GM10847 (cell line): ENCODE measurements around the gene ITGB1BP1.

Source experiments
- POLR2A ChIP-seq: IDR thresholded peaks from 2 replicates; pipeline ENCODE4 v1.6.1; 2011; ENCODE audit not compliant: insufficient read length; ENCODE audit errors: extremely low read depth

ITGB1BP1 gene

DNA sequence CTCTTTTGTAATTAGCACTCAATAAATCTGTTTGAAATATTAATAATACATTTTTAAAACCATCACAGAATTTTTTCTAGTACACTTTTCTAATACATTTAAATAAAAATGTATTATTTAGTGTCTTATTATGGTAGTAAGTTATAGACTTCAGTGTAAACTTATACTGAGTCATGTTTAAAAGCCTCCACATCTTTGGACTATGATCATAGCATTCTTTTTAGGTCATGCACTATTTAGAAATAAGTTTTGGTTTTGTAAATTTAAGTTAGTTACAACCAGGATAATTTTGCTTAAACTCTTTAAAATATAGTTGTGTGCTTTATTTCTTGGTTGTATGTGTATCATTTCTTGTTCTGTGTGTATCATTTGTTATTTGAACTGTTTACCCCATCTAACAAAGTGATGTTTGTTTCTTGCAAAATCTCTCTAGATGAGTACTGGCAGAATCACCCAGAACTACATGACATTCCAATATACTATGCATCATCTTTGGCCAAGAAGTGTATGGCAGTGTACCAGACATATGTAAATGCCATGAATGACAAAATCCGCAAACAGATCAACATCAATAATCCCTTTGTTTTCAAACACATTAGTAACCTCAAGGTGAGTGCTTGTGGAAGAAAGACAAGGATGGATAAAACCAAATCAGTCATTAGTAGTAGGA lies 16.9 kb upstream of the ITGB1BP1 start:
- TF ChIP-seq POLR2A: no peak

DNA sequence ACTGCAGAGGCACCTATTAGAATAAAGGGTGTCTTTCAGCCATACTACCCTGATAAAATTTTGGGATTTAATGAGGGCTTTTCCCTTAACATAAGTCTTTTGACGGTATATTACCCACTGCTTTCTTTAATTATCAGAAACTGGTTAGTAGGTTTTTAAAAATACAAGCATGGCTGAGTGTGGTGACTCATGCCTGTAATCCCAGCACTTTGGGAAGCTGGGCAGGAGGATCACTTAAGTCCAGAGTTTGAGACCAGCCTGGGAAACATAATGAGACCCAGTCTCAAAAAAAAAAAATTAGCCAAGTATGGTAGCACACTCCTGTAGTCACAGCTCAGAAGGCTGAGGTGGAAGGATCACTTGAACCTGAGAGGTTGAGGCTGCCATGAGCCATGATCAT lies 16.2 kb upstream of the ITGB1BP1 start:
- no peak for TF ChIP-seq POLR2A

DNA sequence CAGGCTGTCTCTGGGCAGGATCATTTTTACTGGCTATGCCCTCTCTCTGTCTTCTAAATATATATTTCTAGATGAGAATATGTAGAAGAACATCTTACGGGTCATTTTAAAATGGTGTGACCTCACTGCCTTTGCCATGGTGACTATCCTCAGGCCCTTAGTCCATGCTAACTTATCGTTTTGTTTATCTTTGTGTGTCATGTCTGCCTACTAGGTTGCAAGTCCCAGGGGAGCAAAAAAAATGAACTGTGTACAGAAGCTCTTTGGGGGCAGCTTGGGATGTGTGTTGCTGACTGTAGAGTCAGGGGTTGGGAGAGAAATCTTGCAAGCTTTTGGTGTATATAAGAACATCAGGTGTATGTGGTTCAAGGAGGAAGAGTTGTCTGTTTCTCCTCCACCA lies 11.2 kb upstream of the ITGB1BP1 start:
- TF ChIP-seq POLR2A: no peak

DNA sequence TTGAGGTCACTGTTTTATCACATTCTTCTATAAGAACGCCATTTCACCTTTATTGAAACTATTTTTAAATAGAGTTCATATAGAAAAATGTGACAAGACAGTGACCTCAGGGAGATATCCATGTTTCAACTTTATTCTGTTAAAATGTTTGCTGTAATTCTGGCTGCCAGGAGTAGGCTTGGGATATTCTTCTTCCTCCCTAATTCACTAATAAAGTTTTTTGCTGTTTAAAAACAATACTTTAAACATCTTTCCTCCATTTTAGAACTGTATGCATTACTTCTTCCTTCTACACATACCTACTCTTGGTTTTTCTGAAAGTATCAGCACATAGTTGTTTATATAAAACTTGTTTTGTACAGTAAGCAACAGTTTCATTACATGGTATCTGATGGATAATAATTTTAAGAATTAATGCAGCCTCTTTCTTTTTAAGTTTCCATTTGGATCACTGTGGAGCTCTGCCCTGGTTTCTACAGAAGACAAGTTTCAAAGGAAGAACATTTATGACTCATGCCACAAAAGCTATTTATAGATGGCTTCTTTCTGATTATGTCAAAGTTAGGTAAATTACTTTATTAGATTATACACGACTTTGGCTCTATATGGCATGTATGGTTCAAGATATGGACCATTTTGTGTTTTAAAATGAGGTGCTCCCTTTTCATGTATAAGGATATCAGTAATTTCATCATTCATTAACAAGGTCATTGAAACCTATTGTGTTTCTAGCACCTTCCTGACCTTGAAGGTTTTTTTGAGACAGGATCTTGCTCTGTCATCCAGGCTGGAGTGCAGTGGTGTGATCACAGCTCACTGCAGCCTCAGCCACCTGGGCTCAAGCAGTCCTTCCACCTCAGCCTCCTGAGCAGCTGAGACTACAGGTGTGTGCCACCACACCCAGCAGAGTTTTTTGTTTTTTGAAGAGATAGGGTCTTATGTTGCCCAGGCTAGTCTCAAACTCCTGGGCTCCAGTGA lies 7.3 kb upstream of the ITGB1BP1 start:
- no peak for TF ChIP-seq POLR2A

DNA sequence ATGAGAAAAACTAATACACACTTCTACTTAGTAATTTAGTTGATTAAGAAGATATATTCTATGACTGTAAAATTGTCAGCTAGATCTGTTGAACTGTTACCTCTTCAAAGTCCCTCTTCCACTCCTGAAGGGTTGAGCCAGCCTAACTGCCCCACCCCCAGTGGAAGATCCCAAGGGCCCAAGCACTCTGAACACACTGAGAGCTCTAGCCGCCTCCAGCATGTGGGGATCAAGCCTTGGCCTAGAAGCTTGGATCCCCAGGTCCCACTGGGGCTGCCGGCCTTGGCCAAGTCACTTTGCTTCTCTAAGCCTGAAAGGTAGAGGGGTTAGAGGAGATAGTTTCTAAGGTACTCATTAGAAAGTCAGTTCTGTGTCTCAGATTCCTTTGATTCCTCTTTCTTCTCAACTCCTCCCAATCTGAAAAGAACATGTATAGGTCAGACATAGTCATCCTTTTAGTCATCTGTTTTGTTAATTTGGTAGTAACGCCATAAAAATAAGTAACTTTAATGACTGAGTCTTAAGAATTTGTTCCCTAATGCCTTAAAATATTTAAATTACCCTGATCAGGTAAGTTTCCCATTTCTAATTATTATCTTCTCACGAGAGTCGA lies 5.7 kb upstream of the ITGB1BP1 start:
- no peak for TF ChIP-seq POLR2A

DNA sequence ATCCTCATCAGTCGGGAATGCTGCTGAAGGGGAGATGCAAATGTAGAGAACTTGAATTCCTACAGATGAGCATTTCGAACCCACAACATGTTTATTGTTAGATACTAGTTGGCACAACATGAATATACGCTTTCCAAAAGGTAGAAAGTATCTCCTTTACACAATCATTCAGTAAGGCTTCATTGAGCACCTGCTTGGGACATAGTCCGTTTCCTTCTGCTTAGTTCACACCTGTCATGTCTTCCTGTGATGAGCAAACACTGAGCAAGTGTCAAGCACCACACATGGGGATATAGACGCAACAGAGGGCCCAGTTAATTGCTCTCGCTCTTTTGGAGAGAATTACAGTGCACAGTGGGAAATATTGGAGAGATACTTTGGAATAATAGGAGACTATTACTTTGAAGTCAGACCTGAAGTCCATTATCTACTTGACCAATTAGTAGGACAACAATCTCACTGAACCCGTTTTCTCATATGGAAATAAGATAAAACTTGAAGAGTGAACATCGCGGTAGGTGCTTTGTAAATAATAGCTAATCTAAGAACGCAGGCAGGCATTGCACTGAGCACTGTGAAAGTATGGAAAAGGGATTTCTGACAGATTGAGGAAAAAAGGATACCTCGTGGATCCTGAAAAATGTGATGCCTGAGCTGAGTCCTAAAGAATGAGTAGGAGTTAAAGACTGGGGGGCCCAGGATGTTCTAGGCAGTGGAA lies 1.3 kb upstream of the ITGB1BP1 start:
- TF ChIP-seq POLR2A: no peak

DNA sequence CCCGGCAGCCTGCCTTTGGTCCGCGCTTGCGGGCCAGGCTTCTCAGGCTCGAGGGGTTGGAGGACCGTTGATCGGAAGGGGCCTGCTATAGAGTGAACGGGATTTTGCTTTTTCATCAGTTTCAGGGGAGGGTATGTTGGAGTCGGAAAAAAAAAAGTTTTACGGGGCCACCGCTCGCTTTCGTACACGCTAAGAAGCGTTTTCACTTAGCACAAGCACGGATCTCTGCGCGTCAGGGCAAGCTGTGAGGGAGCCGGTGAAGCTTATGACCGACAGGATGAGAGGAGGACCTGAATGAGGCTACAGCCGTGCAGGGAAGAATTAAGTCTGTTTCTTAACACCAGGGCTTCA lies 569 bp upstream of the ITGB1BP1 start:
- no peak for TF ChIP-seq POLR2A

DNA sequence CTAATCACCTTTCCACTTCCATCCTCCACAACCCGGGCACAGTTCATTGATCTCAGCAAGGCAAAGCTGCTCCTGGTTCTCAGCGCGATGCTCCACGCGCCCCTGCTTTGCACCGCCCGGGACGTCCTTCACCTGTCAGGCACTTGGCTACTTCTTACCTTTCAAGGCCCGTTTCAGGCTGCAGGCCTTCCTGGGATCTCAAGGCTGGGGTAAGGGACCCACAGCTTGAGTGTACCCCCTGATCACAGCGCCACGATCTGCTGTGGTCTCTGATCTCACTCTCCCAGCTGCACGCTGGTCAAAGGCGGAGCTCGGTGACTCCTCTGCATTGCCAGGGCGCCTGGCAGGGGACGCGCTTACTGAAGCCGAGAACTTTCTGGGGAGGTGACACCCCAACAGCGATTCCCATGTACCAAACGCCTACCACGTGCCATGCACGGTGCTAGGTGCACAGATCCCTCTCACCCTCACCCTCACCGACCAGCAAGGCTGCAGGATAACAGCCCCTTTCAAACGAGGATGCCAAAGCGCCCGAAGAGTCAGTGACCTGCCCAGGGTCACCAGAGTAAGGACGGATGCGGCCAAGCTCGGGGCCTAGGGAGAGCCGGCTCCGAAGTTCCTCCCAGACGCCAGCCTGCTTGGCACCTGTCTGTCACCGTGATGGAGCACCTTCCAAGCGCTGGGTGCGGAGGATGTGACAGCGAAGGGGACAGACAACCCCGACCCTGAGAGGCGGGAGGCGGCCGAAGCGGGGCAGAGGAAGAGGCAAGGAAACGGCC lies 818 bp downstream of the ITGB1BP1 start:
- TF ChIP-seq POLR2A: no peak

DNA sequence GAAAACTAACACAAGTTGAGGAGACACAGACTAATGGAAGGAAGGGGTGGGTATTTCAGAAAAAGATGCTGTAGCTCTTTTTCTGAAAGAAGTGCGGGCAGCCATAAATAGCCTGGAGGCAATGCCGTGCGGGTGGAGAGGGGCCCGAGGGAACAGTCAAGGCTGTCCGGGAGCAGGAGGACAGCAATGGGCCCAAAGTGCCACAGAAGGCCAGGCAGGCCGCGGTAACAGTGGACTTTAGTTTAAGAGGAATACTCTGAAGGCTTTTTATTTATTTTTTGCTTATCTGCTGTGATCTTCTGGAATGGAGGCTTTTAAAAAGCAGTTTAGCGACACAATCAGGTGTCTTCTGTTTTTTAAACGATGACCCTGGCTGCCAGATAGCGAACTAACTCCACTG lies 2.8 kb downstream of the ITGB1BP1 start:
- TF ChIP-seq POLR2A: no peak

DNA sequence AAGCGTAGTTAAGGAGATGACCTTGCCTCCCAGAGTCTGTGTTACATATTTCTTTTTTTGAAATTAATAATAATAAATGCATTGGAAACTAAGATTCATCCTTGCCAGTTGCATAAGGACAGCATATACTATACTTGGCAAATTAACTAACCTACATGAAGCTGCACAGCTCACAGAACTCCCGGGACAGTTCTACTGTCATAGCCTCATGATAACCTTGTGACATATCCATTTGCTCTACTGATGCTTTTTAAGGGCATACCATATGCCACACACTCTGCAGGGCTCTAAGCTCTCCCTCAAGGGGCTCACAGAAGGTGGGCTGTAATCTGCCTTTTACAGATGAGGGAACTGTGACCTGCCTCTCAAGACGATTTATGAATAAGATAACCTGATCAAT lies 3.8 kb downstream of the ITGB1BP1 start:
- no peak for TF ChIP-seq POLR2A

DNA sequence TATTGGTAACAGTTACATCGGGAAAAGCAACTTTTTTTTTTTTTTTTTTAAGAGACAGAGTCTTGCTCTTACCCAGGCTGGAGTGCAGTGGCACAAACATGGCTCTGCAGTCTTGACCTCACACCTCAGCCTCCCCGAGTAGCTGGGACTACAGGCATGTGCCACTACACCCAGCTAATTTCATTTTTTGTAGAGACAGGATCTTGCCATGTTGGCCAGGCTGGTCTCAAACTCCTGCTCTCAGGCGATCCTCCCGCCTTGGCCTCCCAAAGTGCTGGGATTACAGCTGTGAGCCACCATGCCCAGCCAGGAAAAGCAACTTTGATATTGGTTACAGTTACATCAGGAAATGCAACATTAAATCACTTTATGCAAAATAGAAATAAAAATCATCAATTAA lies 4.6 kb downstream of the ITGB1BP1 start:
- no peak for TF ChIP-seq POLR2A

DNA sequence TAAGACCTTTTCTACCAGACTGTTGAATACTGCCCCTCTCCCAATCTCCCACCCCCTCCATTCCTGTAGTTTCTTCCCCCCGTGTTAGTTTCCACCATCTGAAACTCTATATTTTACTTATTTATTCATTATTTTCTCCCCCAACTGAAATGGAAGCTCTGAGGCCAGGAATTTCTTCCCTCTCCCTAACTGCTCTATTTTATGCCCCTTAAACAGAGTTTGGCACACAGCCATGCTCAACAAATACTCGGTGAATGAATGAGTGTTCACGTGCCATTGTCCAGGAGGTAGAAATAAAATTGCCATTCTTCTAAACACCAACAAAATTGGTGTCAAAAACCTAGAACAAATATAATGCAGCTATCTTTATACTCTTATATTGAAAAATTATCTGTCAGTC lies 5.6 kb downstream of the ITGB1BP1 start:
- TF ChIP-seq POLR2A: no peak

DNA sequence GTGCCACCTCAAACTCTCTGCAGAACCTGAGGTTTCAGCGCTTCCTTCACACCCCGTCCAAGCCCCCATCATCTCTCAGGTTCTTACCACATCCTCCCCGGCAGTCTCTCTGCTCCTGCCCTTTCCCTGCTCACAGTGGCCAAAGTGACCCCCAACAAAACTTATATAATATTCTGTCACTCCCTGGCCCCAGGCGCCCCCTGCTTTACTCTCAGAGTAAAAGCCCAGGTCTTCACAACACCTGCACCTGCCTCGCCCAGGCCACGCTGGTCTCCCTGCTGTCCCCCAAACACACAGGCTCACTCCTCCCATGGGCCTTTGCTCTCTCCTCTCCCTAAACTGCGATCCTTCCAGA lies 6.4 kb downstream of the ITGB1BP1 start:
- no peak for TF ChIP-seq POLR2A

DNA sequence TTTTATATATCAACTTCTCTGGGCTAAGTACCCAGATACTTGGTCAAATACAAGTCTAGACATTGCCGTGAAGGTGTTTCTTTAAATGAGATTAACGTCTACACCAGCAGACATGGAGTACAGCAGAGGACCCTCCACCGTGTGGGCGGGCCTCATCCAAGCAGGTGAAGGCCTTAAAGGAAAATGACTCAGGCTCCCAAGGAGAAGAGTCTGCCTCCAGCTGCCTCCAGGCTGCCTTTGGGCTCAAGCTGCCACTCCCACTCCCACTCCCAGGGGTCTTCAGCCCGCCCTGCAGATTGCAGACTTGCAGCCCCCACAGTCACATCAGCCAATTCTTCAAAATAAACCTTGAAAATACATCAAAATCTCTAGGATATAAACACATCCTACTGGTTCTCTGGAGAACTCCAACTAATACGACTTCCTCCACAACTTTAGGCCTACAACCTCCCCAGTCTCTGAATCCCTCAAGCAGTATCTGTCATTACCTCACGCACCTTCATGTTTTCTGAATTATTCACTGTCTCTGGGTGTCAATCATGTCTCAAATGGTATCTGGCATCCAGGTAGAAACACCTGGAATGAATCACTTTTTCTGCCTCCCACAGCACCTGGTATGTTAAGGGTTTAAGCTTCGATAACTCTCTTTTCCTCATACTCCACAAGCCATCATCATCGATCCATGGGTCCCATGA lies 6.9 kb downstream of the ITGB1BP1 start:
- TF ChIP-seq POLR2A: no peak
